SW480 (cell line): ENCODE data around the gene CHPT1.
"Not testable (repeated sequence)": the region's sequence is repeated elsewhere in the genome, so short reads cannot be mapped to it uniquely, and the experiment has no call there.

Experiments used
- DNase-seq: peaks from one replicate; pipeline ENCODE4 v3.0.0-alpha.2; 2016; ENCODE audit warnings: low spot score

Gene CHPT1

DNA sequence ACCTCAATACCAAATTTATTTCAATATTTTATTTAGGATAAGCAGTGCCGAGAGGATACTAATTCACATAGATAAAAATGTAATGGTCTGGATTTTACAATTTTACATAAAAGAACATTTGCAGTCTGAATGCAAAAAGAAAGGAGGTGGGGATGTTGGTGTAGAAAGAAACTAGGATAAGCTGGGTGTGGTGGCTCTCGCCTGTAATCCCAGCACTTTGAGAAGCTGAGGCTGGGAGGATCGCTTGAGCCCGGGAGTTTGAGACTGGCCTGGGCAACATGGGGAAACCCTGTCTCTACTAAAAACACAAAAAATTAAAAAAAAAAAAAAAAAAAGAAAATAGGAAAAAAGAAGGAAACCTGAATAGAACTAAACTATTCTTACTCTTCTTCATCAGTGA, 25.0 kb downstream of the CHPT1 start:
- DNase-seq, result no peak

DNA sequence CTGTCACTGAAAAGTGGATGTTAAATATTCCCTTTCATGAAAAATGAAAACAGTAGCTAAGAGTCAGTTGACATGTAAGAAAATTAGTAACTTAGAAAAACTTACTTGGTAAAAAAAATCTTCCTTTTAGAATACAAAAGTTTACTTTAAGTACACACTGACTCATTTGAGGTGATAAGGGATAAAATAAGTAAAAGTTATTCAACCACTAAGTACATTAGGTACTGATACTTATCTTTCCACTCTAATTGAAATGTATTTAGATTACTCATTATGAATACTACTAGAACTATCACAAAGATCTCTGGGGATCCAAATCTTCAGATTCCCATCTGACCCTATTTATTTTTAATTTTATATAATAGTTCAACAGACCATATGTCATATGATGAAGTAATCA, 29.7 kb downstream of the CHPT1 start:
- DNase-seq, result no peak

DNA sequence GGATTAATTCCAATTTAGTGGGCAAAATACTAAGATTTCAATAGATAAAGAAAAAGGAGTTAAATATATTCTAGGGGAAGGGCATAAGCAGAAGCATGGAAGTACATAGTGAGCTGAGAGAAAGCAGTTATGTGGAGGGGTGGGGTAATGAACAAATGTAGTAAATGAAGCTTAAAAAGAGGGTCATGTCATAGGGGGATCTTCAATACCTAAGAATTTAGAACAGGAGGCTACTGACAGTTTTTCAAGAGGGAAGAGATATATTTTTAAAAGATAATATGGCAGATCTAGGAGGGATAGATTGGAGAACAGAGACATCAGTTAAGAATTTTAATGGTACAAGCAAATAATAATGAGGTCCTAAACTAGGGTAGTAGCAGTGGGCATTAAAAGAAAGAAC, 32.4 kb downstream of the CHPT1 start:
- DNase-seq, result no peak

DNA sequence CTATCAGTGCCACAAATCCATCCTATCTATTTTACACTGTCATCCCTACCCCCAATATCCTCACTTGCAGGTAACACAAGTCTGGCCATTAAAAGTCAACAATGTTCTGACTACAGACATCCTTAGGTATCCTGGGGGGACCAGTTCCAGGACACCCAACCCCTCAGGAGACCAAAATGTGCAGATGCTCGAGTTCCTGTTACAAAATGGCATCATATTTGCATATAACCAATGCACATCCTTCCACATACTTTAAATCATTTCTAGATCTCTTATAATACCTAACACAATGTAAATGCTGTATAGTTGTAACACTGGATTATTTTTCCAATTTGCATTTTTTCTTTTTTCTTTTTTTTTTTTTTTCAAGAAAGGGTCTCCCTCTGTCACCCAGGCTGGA, 34.9 kb downstream of the CHPT1 start:
- no peak for DNase-seq

DNA sequence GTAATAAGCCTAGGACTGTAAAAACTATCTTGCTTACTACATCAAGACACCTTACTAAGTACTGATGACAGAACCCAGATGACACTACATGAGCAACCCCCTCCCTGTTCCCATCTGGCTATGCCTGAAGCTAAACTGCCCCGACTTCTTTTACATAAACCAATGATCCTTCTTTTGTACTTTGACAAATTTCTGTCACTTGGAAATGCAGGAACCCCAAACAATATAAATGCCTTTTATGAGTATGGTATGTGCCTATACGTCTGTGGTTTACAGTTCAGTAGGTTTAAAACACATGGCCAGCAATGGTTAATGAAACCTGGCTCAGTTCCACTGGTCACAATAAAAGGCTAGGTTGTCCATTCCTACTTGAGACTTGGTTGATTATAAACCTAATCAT, 35.7 kb downstream of the CHPT1 start:
- DNase-seq, result no peak

DNA sequence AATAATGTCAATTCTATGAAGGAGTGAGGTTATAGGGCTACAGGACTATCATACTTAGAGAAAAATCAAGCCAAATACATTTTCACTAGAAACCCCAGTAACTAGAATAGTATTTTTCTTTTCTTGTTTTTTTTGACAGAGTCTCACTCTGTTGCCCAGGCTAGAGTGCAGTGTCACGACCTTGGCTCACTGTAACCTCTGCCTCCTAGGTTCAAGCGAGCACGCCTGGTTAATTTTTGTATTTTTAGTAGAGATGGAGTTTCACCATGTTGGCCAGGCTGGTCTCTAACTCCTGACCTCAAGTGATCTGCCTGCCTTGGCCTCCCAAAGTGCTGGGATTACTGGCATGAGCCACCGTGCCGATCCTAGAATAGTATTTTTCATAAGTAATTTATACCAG, 37.0 kb downstream of the CHPT1 start:
- not testable (repeated sequence) for DNase-seq

DNA sequence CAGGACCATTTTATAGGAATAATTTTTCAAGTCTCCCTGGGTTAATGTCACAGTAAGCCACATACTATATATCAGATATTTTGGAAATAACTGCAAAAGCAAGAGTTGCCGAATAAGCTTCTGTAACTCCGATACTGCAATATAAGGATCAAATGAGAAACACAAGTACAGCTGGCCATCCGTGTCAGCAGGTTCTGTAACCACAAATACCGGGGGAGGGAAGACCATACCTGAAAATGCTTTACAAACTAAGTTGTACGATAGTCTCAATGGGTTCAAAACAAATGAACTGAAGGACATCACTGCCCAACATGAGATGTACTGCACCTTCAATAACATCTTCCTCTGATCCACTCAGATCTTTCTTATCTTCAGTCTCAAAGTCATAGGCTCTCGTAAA, 40.0 kb downstream of the CHPT1 start:
- DNase-seq, result no peak

DNA sequence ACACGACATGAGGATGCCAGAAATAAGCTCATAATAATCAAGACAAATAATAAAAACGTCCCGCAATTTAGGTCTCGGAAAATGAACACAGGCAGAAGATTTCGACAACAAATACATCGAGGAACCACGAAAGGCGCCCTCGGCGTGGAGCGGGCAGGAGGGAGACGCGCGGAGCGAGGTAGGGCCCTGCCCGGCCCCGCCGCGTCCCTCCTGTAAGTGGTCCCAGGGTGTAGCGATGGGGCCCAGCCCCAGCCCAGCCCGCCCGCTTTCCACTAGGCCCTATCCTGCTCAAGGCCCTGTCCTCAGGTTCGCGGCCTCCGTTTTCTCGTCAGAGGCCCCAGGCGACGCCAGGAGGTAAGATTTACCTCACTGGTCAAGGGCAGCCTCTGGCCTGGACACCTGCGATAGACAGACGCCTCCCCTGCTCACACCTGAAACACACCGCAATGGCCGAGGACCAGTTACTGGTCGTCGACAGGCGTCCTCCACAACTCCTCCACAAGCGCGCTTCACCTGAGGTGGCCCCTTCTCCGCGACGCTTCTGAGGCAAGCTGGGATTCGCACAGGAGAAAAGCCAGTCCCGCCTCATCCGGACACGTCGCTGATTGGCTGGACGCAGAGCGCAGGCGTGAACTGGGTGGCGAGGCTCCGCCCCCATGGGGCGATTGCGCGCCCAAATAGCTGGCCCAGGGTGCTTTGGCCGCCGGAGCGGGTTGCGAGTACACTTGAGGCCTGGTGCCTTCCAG, 41.7 kb downstream of the CHPT1 start, which contains the start of gene SYCP3:
SYCP3 (minus strand) TSS at position 543 of the 746 bp plus-strand sequence. CDS start 1,527 bp downstream, outside the sequence.
- no peak for DNase-seq

DNA sequence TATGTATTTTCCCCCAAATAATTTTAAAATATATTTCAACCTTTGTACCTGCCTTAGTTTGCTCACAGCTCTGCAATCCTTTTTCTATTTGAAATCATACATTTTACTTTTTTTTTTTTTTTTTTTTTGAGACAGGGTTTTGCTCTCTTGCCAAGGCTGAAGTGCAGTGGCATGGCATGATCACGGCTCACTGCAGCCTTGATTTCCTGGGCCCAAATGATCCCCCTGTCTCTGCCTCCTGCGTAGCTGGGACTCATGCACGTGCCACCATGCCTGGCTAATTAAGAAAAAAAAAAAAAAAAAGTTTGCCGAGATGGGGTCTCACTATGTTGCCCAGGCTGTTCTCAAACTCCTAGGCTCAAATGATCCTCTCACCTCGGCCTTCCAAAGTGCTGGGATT, 43.1 kb downstream of the CHPT1 start:
- no peak for DNase-seq

DNA sequence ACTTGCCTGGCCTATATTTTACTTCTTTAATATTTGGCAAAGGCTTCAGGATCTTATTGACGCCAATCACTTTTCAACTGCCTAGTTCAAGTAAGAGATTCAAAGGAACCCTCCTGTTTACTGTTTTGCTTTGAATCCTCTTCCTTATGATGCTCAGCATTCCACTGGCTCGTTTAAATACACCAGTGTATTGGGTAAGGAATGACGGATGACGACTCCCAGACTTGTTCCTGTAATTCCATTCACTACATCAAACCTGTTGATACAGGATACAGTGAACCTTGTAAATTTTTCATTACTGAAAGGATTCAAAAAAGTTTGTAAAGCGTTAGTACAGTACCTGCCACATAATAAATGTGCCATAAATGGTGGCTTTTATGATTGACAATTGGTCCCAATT, 43.5 kb downstream of the CHPT1 start:
- DNase-seq, result no peak

DNA sequence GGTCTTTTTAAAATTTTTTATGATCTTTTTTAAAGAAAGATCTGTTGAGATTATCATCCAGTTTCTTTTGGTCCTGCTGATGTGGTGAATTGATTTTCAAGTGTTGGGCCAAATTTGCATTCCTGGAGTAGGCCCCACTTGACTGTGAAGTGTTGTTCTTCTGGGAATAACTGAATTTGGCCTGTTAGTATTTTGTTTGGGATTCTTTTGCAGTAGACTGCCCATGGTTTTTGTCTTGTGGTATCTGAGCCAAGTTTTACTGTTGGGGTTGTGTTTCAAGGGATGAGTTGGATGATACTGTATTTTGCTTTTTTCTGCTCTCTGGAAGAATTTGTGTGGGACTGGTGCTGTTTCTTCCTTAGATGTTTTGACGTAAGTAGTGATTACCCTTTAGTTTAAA, 45.8 kb downstream of the CHPT1 start:
- no peak for DNase-seq

DNA sequence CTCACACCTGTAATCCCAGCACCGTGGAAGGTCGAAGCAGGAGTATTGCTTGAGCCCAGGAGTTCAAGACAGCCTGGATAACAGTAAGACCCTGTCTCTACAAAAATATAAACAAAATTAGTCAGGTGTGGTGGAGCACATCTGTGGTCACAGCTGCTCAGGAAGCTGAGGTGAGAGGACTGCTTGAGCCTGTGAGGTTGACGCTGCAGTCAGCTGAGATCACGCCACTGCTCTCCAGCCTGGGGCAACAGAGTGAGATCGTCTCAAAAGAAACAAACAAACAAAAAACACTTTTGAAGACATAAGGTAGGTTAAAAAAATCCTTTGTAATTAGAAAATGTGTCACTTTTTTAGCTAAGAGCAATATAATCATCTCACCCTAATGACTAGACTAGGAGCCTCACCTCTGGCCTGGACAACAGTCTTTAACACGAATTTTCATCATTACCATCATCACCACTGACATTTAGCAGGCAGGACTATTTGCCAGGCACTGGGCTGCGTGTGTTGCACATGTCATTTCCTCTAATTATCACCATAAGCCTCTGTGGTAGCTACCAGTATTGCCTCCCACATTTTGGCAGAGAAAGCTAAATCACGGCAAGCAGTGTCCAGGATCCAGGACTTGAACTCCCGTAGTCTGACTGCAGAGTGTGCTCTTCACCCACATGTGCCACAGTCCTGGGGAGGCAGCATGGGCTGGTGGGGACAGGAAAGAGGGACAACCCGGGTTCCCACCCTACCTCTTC, 46.5 kb downstream of the CHPT1 start:
- DNase-seq, result no peak

DNA sequence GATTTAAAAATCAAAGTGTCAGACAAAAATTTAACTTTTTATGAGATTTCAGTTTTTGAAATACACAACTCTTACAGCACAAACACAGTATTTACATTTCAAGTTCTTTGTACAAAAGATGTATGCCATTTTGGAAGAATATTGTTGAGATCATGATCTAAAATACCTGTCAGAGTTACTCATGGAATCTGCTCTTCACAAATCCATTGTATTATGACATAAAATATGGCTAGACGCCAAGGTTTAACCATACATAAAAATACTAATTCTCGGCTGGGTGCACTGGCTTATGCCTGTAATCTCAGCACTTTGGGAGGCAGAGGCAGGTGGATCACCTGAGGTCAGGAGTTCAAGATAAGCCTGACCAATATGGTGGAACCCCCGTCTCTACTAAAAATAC, 48.0 kb downstream of the CHPT1 start:
- no peak for DNase-seq

DNA sequence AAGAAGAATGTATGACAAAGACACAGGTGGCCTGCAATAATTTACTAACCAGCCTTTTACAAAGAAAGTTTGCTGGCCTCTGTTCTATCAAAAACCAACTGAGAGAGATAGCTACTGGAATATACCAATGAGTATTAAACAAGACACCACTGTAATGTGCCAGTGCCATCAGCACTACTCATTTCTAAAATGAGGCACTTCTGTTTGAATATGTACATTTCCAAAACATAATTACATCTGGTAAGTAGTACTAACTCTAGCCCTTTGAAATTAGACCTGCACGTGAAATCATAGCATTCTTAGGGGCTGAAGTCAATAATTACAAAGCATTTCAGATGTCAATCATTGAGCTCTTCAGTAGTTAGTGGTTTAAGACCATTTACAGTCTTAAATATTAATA, 48.8 kb downstream of the CHPT1 start:
- DNase-seq, result no peak

DNA sequence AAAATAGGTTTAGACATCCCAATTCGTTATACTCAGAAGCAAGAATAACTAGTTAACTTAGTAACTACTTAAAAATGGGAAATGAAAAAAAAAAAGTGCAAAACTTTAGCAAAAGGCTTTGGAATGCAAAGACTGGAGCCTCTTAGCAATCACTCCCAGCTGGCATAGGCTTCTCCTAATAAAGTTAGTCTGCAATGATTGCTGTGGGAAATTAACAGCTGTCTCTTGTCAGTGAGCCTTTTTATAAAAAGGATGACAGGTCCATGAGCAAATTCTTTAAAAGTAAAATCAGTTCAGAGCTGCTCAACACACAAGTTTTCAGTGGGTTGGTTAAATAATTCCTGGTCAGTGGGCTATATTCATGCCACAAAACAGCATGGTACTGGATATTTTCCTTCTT, 49.2 kb downstream of the CHPT1 start:
- no peak for DNase-seq

DNA sequence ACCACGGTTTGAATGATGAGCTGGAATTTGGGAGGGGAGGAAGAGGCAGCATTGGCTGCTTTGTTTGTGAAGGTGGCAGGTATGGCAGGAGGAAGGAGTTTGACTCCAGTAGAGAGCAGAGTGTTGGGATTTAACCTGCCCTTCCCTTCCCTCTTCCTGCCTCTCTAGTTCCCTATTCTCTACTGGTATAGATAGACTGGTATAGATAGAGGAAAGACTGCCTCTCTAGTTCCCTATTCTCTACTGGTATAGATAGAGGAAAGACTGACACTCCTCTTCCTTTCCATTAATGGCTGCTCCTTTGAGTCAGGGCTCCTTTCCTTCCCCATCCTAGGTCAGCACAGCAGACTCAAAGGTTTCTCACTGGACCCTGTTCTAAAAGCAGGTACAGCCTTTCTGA, 50.3 kb downstream of the CHPT1 start:
- no peak for DNase-seq

DNA sequence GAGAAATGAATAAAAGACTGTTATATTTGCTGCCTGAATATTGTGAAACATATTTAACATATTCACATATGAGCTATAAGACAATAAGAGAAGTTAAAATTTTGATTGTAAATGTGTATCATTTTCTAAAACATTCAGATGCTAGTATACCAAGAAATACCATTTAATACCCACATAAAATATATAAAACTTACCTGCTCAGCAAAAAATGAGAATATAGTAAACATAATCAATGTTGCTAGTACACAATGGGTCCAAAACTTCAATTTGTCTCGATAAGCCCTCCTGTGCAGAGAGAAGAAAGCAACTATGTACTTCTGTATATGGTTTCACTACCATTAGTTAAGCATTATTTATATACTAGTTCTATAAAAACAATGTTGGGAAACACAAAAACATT, 51.5 kb downstream of the CHPT1 start:
- DNase-seq, result no peak

DNA sequence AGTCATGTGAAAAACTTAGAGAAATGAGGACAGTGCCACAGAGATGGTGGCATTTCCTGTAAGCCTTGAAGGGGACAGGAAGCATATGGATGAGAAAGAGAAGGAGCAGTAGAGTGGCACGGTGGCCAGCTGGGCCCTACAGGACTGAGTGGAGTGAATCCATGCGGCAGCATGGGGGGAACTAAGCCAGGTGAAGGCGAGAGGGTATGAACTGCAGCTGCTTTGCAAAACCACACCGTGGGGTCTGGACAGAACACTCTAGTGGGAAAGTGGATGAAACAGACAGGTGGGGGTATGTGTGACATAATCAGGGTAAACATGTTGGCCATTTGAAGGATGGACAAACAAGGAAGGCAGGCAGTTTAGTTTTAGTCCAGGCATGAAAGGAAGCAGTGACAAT, 52.2 kb downstream of the CHPT1 start:
- DNase-seq, result no peak

DNA sequence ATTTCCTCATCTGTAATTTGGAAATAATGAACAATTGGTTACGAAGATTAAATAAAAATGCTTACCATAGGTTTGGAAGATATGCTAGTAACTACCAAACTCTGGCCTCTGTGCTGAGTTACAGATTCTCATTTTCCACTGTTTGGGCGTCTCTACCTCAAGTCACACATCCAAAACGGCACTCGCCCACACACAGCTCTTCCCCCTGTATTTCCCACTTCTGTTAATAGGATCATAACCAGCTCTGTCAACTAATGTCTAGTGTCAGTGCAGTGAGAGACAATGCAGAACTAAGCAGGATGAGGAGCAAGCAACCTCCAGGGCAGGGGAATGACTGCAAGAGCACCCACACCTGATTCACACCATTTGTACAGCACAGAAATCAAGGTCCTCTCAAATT, 52.7 kb downstream of the CHPT1 start:
- no peak for DNase-seq

DNA sequence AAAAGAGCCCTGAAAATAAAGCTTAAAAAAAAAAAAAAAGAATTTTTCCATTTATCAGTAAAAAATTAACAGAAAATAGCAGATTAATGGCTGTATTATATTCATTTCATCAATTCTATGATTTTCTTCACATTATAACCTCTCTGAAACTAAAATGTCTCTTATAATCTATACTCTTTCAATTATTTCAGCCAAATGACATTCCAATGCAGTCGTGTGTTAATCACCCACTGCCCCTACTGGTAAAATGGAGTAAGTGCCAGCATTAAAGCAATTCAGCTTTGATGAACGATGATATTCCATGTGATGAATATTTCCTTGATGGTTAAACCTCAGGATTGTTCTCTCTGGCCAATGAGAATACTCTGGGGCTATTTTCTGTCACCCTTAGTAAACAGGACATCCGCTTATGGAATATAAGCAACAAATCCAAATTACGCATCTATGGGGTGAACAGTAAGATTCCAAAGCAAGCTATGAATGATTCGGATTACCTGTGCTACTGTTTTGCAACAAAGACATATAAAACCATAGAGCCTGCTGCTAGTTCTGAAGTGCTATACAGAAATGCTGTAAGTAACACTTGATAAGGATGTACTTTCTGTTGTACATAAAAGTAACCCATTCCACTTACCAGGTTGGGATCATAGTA, 62.1 kb downstream of the CHPT1 start:
- DNase-seq, result peak; percentile 34

DNA sequence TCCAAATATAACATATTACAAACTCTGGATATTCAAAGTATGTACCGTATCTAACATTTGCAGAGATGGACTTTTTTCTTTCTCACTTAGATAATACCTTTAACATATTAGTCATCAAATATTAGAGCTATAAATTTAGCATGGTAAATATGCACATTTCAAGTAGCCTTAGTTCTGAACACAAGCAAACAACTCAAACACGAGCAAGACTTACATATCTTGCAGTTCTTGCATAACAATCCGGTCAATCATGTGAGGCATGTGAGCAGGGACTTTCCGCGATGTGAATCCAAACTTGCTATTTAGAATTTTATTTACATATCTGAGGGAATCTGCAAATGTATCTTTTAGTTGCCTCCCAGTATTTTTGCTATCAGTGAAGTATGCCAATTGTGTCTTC, 63.9 kb downstream of the CHPT1 start:
- DNase-seq, result no peak

DNA sequence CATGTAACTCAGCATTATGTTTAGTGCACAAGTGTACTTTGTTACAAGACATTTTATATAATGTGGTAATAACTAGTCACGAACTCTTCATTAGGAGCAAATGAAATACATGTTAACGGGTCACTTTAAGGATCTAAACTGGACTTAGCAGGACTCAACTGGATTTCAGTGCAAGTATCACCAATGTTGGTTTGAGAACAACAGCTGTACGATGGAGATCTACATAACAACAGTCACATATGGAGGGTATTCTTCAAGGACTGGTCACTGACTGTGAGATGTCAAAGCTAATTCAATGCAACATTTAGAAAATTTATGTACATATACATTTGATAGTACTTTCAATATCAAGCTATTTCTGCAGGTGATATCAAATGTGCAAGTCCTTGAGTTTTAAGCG, 64.3 kb downstream of the CHPT1 start:
- no peak for DNase-seq

DNA sequence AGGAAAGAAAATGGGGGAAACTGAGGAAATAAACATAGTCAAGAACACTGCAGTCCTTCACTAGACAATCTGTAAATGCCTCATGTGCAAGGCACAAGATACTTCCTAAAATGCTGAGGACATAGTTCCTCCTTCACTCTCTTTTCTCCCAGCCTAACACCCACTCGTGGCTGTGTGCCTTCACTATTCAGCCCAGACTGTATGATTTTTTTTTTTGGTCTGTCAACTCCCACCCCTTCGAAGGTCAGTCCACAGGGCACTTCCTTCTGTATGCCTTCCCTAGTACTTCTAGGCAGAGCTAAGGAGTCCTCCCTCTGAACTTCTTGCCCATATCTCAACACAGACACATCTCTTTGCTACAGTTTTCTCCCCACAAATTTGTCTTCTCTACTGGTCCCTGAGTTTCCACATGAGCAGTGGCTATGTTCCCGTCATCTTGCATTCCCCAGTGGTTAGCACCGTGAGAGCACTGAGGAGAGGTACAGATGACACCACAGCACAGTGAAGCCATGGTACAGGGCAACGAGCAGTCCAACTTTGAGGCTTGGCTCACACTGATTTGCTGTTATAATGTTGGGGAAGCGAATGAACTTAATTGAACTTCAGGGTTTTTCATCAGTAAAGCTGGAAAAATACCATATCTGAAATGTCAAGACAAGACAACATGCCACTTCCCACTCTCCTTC, 65.9 kb downstream of the CHPT1 start:
- no peak for DNase-seq
